PFSK-1 (cell line): Measurements from ENCODE around the gene EPHA4.

Source experiments
- POLR2AphosphoS5 ChIP-seq: IDR thresholded peaks from 2 replicates; pipeline ENCODE4 v1.6.1; 2012; ENCODE audit warnings: low read depth, mild to moderate bottlenecking, control low read depth, low read length, moderate library complexity
- TAF1 ChIP-seq: IDR thresholded peaks from 2 replicates; pipeline ENCODE4 v1.6.1; 2012; ENCODE audit warnings: low read length, control low read depth, borderline replicate concordance; ENCODE audit not compliant: insufficient read depth

DNA sequence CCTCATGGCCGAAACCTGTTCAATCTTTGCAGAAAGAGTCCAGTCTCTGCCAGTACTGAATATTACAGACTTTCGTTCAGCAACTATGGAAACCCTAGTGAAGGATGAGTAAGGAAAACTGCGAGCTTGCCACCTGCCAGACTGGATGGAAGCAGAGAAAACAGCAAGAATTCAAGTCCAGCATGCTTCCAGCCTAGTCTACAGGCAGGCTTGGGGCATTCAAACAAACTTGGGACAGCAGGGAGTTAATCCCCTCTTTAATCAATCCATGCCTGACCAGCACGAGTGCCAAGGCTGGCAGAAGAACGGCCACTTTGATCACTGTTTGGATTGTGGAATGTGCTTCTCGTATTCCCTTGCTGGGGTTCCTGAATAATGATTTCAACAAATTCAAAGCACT, 145.2 kb downstream of the EPHA4 start:
- no peak for TF ChIP-seq TAF1
- TF ChIP-seq POLR2AphosphoS5, result no peak
